HG03521 (cell line): ENCODE measurements around the gene SAFB.

Experiments
- ATAC-seq: cut with Tn5 transposase; IDR thresholded peaks from one replicate; pipeline ENCODE4 v1.9.1; 2021; ENCODE audit warnings: mild to moderate bottlenecking, moderate library complexity; ENCODE audit not compliant: unreplicated experiment

Gene SAFB

DNA sequence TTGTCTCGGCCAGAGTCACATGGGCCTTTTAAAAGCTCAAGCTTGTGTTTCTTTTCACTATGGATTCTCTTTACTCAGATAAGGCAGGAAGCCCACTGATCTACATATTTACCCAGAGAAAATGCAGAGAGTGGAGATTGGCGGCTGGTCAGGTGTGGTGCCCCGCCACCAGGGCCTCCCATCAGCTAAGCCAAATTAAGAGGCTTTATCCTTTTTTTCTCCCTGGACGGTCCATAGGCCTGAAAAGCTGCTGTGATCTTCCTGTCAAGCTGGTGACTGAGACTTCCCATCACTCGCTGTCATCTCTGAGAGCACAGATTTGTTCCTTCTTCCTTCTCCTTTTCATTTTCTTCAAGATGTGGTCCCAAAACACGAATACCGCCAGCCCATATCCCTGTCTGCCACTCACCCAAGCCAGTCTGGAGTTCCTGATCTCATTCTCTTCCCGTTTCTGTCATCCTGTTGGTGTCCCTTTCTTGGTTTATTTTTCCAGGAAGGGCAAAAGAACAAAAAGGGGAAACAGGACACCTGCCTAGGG is 1.9 kb downstream of the SAFB start:
- ATAC-seq = no peak

DNA sequence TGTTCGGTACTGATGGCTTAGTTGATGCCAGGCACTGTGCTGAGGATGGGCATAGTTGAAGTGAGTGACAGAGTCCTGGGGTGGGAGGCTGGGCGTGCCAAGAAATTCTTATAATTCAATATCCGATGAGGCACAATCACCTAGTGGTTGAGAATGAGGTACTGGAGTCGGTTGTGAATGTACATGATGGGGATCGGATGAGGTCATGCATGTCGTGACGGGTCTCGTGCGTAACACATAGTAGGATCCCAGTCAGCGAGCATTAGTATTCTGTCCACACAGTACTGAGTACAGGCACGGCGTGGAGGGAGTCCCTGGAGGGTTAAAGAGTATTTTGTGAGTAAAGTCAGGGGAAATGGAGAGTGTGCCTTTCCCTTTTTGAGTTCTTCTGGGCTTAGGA is 2.8 kb downstream of the SAFB start:
- no peak for ATAC-seq

DNA sequence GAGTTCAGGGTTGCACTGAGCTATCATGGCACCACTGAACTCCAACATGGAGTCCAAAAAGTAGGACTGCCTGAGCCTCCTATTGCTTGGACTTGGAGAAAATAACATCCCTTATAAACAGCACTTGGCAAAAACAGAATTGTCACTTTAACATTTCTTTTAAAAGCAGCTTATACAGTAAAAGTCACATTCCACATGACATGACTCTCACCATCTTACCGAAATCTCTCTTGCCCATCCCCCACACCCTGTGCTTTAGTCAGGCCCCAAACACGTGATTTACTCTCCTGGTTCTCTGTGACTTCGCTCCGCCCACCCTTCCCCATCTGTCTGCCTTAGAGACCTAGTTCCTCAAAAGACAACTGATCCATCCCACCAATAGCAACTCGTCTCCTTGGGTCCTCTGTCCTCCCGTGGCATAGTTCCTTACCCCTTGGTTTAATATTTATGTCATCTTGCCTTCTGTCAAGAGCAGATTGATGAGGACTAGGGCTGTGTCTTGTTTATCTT is 4.6 kb downstream of the SAFB start:
- ATAC-seq = no peak

DNA sequence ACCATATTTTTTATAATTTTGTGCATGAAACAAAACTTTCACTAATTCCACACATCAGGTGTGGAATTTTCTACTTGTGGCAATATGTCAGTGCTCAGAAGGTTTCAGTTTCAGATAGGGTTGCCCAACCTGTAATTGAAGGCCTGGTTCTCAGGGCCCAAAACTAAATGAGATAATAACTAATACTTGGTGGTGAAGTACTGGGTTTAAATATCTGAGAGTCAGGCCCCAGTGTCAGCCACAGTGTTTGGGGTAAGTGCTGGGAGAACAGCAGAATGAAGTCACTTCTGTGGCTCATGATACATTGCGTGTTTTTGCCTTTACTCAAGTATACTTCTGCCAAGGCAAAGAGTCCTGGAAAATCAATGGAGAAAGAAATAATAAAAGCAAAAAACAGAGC is 5.6 kb downstream of the SAFB start:
- no peak for ATAC-seq

DNA sequence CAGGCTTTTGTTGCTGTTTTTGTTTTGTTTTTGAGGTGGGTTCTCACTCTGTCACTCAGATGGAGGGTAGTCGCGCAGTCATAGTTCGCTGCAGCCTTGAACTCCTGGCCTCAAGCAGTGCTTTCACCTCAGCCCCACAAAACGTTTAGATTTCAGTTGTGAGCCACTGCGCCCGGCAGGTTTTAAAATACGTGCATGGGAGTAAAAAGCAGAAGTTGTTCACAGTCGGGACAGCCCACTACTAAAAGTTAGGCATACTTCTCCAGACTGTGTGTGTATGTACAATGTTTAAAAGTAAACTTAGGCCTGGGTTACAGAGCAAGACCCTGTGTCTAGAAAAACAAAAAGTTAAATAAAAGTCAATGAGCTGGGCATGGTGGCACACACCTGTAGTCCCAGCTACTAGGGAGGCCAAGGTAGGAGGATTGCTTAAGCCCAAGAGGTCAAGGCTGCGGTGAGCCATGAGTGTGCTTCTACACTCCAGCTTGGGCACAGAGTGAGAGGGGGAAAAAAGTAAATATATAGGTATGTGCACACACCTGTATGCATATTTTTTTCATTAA is 6.1 kb downstream of the SAFB start:
- ATAC-seq = no peak

DNA sequence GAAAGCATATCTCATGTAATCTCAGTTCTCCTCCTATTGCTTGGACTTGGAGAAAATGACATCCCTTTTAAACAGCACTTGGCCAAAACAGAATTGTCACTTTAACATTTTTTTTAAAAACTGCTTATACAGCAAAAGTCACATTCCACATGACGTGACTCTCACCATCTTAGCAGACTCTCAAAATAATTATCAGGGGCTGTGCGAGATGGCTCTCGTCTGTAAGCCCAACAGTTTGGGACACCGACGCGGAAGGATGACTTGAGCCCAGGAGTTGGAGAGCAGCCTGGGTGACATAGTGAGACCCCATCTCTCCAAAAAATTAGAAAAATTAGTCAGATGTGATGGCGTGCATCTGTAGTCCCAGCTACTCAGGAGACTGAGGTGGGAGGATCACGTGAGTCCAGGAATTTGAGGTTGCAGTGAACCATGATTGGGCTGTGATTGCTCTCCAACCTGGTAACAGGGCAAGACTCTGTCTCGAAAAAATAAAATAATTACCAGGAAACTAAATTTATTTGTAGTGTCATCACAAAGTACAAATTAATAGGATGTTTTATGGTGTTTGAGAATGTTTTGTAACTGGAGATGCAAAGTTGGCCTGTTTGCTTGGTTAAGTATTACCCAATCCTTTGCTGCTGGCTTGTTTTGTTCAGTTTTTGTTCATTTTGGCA is 8.8 kb downstream of the SAFB start:
- no peak for ATAC-seq

DNA sequence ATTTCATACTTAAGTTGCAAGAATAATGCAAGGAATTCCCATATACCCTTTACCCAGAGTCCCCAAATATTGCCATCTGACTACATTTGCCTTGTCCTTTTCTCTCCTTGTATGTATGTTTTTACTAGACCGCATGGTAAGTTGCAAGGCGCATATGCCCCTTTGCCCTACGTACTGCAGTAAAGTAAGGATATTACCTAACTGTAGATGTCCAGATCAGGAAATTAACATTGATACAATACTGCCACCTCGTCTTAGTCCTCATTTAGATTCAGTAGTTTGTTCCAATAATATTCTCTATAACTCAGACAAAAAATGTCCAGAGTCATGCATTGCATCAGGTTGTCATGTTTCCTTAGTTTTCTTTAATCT is 9.3 kb downstream of the SAFB start:
- no peak for ATAC-seq

DNA sequence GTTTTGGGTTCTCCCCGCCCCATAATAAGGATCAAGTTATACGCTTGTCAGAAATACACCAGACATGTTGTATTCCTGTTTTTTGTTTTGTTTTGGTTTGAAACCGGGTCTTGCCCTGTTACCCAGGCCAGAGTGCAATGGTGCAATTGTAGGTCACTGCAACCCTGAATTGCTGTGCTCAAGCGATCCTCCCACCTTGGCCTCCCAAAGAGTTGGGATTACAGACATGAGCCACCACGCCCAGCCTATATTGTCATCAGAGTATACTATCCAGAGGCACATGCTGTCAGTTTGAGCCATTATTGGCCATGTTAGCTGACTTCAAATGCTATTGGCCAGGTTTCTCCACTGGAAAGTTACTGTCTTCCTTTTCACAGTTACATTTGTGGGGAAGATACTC is 9.8 kb downstream of the SAFB start:
- ATAC-seq = no peak

DNA sequence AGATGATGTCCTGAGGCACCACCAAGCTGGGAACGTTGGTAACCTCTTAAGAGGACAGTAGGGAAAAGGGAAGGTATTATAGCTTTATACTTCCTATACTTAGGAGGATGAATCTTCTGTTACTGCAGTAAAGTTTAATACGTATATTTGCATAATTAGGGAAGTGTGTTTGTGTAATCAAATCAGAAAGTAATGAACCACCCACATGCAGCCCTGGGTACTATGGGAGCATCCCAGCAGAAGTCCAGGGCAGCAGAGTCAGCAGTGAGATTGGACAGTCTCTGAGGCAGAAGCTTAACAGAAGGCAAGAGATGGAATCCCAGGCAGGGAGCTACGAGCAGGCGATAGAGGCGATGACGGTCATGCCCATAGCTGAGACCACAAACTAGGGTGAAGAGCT is 12.5 kb downstream of the SAFB start:
- no peak for ATAC-seq

DNA sequence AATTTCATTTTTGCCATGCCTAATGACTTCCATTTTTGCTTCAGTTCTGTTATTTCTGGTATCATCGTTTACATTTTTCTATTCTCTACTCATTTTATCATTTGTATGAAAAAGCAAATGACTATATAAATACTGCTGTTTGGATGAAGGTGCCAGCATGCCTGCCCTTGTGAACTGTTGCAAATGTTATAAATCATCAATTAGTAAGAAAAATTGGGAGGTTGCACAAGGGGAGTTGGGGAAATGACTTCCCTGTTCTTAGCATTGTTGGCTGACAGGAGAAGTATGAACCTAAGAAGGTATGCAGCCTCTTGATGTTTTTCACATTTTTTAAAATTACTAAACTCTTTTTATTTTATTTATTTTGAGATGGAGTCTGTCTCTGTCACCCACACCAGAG is 15.1 kb downstream of the SAFB start:
- no peak for ATAC-seq

DNA sequence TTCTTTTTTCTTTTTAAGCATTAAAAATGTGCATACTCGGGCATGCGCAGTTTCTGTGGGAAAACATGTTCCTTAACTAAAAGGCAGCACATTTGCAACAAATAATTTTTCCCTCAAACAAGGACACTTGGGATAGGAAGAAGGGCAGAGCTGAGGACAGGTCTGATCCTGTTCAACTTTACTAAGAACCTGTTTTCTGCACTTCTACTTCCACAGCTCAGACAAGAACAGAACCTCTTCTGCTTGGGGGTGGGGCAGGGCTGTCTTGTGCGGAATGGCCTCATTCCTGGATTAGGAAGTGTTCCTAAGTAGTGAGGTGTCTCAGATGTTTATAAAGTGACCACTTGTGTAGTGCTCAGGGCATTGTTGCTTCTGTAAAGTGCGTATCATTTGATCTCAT is 18.3 kb downstream of the SAFB start:
- no peak for ATAC-seq

DNA sequence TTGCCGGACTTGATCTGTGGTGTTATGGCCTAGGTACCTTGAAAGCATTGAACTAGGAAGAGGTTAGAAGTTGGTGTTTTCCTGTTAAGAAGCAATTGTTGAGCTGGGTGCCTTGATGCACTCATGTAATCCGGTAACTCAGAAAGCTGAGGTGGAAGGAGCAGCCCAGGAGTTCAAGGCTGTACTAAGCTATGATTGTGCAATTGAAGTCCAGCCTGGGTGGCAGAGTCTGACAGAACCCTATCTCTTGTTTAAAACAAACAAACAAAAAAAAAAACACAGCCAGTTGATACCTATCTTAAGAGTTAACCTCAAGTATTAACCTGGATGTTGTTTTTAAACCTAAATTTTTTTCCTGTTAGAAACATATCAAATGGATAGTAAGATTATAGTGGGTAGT is 19.3 kb downstream of the SAFB start:
- ATAC-seq = no peak

DNA sequence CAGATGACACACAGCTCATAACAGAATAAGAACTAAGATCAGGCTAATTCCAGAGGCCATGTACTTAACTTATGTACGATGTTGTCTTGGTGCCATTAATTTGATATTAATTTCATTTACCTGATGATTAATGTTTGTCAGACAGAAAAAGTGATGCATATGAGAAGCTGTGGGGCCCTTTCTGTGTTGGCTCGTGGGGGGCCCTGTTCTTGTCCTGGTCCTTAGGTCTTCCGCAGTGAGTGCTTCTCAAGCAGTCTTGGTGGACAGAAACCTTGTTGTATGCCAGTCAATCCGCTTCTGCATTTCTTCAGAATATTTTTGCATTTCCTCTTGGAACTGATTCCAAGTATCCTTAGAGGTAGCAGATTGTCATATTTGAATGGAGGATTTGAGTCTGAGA is 20.2 kb downstream of the SAFB start:
- ATAC-seq = no peak

DNA sequence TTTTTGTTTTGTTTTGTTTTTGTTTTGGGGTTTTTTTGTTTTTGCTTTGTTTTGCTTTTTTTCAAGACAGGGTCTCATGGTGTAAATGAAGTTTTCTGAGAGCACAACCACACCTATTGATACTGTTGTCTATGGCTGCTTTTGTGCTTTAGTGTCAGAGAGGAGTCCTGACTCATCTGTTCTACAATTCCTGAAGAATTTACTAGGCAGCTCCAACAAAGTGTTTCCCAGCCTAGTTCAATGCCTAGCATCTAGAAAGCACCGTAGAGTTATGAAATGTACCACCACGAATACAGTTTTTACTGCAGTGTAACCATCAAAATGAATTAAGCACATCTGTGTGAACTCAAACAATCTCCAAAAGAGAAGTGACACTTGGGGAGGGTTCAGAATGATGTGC is 21.2 kb downstream of the SAFB start:
- ATAC-seq = no peak

DNA sequence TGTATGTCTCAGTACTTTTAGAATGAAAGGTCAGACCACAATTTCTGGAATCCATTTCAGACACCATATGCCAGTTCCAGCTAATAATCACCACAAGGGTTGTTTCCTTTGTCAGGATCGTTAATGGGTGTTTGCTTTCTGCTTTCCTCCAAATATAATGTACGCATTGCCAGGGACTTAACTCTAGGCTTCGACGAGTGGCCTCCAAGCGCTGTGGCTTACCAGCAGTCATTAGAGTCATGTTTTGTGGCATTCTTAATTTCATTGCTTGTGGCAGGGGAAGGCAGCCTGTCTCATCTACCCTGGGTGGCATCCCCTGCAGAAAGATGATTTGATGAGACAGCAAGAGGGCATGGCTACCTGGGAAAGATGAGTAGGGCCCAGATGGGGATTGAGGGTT is 22.5 kb downstream of the SAFB start:
- ATAC-seq = no peak

DNA sequence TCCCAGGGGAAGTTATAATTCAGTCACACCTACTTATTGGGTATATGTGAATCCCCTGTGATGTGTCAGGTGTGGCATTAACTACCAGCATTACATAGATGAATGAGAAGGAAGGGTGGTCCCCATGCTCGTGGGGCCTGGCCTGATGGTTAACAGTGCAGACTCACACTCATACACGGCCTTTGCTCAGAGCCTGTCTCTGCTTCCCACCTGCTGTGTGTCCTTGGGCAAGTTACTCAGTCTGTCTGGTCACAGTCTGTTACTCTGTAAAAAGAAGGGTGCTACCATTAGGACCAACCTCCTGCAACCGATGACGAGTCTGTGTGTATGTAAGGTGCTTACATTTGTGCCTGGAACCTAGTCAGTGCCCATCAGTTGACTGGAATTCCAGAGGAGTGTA is 23.8 kb downstream of the SAFB start:
- no peak for ATAC-seq

DNA sequence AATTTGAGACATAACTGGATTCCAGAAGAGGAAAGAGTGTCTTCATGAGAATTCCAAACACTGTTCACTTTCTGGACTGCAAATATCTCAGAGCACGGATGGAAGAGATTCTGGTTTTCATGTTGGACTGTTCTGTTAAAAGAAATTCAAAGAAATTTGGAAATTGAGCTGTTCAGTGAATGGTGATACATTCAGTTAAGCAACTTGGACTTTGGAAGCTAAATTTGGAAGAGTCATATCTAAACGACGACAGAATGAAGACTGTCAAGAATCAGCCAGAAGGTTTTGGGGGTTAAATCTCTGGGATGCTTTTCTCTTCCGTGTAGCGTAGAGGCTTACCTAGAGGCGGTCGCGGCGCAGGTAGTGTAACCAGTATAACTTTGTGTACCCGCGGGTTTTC is 25.6 kb downstream of the SAFB start:
- ATAC-seq = no peak

DNA sequence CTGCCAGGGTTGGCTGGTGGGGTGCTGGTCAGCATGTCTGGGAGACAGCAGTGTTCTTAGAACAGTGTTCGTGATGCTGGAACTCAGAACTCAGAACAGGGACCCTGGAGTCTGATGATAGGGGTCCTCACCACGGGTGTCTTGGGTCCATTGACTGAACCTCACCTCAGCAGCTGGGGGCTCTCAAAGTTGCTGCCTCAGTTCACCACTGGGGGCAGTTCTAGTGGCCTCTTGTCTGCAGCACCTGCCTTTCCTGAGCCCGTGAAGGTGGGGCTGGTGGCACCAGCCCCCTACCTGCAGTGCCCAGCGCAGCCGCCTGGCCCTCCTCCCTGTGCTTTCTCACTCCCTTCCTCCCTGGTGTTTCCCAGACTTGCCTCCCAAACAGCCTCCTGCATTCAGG is 28.5 kb downstream of the SAFB start:
- ATAC-seq = no peak

DNA sequence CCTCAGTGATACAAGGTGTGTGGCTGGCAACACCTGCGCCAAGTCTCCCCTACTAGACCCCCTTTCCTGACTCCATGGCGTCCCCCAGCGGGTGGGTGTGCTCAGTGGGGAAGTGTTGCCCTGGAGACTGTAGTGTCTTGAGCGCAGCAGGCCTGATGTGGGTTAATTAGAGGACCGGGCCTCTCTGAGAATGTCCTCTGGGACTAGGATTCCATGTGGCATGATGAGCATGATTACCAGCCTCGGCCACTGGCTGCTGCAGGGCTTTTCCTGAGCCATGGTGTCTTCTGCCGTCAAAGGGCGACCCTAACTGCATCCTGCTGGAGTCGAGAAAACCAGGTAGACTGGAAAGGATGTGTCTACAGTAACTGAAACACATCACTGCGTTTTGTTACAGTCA is 29.4 kb downstream of the SAFB start:
- no peak for ATAC-seq

DNA sequence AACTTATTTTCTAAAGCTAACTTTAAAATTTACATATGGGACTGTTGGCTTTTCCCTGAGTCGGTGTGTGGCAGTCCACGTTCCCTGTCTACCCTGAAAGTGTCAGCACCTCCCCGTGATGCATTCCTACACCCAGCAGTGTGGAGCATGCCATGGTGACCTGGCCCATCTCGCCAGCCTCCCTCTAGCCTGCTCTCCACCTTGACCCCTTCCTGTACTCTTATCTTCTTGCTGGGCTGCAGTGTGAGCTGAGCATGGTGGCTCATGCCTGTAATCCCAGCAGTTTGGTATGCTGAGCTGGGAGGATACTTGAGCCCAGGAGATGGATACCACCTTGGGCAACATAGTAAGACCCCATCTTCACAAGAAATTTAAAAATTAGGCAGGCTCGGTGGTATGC is 32.0 kb downstream of the SAFB start:
- no peak for ATAC-seq

DNA sequence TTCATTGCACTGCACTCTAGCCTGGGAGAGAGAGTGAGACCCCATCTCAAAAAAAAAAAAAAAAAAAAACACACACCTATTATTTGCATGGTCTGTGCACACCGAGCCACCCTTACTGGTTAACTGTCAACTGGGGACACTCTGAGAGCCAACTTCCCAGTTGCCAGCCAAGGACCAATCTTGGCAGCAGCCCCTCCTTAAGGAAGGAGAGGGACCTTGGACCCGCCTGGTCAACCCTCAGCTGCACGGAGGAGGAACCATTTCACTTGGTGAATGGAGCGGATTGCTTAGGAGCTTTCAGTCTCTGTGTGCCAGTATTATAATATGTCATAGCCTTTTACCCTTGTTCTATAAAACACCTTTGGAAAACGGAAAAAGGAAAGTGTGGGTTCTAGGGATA is 32.5 kb downstream of the SAFB start:
- no peak for ATAC-seq

DNA sequence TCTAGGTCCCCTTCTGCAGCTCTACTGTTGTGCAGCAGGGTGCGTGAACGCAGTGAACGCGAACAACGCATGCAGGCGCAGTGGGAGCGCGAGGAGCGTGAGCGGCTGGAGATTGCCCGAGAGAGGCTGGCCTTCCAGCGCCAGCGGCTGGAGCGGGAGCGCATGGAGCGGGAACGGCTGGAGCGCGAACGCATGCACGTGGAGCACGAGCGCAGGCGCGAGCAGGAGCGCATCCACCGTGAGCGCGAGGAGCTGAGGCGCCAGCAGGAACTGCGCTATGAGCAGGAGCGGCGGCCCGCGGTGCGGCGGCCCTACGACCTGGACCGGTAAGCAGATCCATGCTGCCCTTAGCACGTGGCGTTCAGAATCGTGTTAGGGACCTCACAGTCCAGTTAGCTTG is 38.6 kb downstream of the SAFB start:
- ATAC-seq = no peak

DNA sequence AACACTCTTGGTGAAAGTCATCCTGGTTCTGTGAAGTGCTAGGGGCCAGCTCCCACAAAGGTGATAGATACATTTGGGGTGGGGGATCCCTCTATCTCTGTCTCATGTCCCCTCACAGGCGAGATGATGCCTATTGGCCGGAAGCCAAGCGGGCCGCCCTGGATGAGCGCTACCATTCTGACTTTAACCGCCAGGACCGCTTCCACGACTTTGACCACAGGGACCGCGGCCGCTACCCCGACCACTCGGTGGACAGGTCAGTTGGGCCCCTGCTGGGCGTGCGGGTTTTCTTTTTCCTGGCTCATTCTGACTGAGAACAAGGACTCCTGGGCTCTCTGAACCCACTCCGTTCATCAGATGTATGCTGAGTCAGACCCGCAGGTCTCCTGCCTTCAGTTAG is 41.0 kb downstream of the SAFB start:
- ATAC-seq = no peak
